ENCODE measurements around the gene NCOA1. TPM values are rescaled to one million over a fixed set of nuclear protein-coding genes. Genes with fewer than 3 reads are reported as not detected.

NCOA1 gene
- total and polyA plus RNA-seq, 10 of the 15 experiments (the other 5 are each of a cell fraction or from before 2014, with no cell fraction given), result 1.8 to 35.6 (median 6.1) TPM

DNA sequence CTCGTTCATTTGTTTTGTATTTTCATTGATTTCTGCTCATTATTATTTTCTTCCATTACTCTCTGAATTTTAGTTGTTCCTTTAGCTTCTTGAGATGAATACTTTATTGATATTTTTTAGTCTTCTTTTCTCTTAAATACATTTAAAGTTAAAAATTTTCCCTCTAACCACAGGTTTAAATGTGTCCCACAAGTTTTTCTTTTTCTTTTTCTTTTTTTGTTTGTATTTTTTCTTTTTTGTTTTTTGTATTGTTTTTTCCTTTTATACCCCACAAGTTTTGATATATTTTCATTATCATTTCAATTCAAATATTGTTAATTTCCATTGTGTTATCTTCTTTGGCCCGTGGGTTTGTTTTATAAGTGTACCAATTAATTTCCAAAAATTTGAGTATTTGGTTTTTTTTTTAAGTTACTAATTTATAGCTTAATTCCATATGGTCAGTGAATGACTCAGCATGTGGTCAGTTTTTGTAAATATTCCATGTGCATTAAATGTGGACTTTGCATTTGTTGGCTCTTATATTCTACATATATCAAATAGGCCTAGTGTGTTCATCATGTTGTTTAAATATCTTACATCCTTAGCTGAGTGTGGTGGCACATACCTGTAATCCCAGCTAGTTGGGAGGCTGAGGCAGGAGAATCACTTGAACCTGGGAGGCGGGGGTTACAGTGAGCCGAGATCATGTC lies 318.4 kb downstream of the NCOA1 start:
- peaks cover 2 to 3% of the 10 kb centered on the region in 2 experiments; a peak in 1 of 4 replicates for H3K36me3 ChIP-seq (ENCODE audit: control insufficient read depth in 2 of 2, insufficient read depth in 2 of 2, low read length in 1 of 2)
- H4K20me1 ChIP-seq (ENCODE audit: control insufficient read depth, insufficient read depth), result no peaks in the 10 kb centered on the region
- CTCF ChIA-PET, result interaction anchor here (0.6 to 1.8 kb wide), 6 partner anchors 16 to 399 kb away, joined by 3 to 6 read pairs (median 3); partner anchors contain the start of genes CENPO and PTRHD1
- SMC1A ChIA-PET (ENCODE audit: uncharacterized antibody, unreplicated experiment), result interaction anchor here (0.6 to 1.5 kb wide), 7 partner anchors 11 to 387 kb away, joined by 3 to 6 read pairs (median 3); partner anchors contain the start of genes CENPO and PTRHD1
- H3K4me3 ChIP-seq, result no peak overlapping the region
- no peaks in the 10 kb centered on the region for H3K27me3 ChIP-seq (replicated peaks in 1 of 2; ENCODE audit: control insufficient read depth in 2 of 2, insufficient read depth in 2 of 2, low read length in 1 of 2)
- POLR2A ChIA-PET, result interaction anchor here (0.6 to 1.5 kb wide), 3 partner anchors 16 to 74 kb away, joined by 3 to 5 read pairs (median 3); partner anchors contain the start of genes CENPO and PTRHD1
- in situ Hi-C loops (cut with MboI), result no loop called here
- RAD21 ChIA-PET (ENCODE audit: unreplicated experiment), result interaction anchor here (0.5 to 2.0 kb wide), 2 partner anchors 387 to 711 kb away, joined by 3 to 5 read pairs; no protein-coding TSS in a partner anchor
- DNase-seq (ENCODE audit: low read depth, low spot score) (no peak), FAIRE-seq (no peak), ATAC-seq (no peak)
- TF ChIP-seq EZH2 (IDR thresholded peaks at IDR 0.05; ENCODE audit: borderline replicate concordance, control insufficient read depth, low read depth, low read length), result no peak
- TF ChIP-seq POU2F2 (IDR thresholded peaks at IDR 0.05; ENCODE audit: borderline replicate concordance, low read depth, low read length), result no peak
- no peak for TF ChIP-seq POLR2AphosphoS5 (IDR thresholded peaks at IDR 0.05; ENCODE audit: low read length)
- no peak for TF ChIP-seq MTA2 (IDR thresholded peaks at IDR 0.05; ENCODE audit: low read depth)
- TF ChIP-seq MEF2B (IDR thresholded peaks at IDR 0.05; ENCODE audit: partially characterized antibody, poor library complexity, severe bottlenecking), result no peak
- TF ChIP-seq, protein P1, sequence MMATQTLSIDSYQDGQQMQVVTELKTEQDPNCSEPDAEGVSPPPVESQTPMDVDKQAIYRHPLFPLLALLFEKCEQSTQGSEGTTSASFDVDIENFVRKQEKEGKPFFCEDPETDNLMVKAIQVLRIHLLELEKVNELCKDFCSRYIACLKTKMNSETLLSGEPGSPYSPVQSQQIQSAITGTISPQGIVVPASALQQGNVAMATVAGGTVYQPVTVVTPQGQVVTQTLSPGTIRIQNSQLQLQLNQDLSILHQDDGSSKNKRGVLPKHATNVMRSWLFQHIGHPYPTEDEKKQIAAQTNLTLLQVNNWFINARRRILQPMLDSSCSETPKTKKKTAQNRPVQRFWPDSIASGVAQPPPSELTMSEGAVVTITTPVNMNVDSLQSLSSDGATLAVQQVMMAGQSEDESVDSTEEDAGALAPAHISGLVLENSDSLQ (IDR thresholded peaks at IDR 0.05), result no peak
- TF ChIP-seq, protein P2, sequence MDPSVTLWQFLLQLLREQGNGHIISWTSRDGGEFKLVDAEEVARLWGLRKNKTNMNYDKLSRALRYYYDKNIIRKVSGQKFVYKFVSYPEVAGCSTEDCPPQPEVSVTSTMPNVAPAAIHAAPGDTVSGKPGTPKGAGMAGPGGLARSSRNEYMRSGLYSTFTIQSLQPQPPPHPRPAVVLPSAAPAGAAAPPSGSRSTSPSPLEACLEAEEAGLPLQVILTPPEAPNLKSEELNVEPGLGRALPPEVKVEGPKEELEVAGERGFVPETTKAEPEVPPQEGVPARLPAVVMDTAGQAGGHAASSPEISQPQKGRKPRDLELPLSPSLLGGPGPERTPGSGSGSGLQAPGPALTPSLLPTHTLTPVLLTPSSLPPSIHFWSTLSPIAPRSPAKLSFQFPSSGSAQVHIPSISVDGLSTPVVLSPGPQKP (IDR thresholded peaks at IDR 0.05; ENCODE audit: low read depth, low read length), result no peak
- TF ChIP-seq, protein P3, sequence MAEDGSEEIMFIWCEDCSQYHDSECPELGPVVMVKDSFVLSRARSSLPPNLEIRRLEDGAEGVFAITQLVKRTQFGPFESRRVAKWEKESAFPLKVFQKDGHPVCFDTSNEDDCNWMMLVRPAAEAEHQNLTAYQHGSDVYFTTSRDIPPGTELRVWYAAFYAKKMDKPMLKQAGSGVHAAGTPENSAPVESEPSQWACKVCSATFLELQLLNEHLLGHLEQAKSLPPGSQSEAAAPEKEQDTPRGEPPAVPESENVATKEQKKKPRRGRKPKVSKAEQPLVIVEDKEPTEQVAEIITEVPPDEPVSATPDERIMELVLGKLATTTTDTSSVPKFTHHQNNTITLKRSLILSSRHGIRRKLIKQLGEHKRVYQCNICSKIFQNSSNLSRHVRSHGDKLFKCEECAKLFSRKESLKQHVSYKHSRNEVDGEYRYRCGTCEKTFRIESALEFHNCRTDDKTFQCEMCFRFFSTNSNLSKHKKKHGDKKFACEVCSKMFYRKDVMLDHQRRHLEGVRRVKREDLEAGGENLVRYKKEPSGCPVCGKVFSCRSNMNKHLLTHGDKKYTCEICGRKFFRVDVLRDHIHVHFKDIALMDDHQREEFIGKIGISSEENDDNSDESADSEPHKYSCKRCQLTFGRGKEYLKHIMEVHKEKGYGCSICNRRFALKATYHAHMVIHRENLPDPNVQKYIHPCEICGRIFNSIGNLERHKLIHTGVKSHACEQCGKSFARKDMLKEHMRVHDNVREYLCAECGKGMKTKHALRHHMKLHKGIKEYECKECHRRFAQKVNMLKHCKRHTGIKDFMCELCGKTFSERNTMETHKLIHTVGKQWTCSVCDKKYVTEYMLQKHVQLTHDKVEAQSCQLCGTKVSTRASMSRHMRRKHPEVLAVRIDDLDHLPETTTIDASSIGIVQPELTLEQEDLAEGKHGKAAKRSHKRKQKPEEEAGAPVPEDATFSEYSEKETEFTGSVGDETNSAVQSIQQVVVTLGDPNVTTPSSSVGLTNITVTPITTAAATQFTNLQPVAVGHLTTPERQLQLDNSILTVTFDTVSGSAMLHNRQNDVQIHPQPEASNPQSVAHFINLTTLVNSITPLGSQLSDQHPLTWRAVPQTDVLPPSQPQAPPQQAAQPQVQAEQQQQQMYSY (CRISPR knock-in tag; IDR thresholded peaks at IDR 0.05), result no peak
- TF ChIP-seq CBX3 (IDR thresholded peaks at IDR 0.05; ENCODE audit: borderline replicate concordance, low read depth), result no peak
- no peak for TF ChIP-seq ZBED1 (IDR thresholded peaks at IDR 0.05; ENCODE audit: borderline replicate concordance)
- H3K4me2 ChIP-seq (ENCODE audit: control insufficient read depth, insufficient read depth), result no peak overlapping the region
- BruUV-seq (replicated peaks), result no TSS peak
- no peaks in the 10 kb centered on the region; the same call in 2 of the 3 replicates for H3K9me3 ChIP-seq (replicated peaks; ENCODE audit: control insufficient read depth, insufficient read depth, low read length)
- H3K27ac ChIP-seq (ENCODE audit: control insufficient read depth, insufficient read depth), result no peak overlapping the region
- WGBS (ENCODE audit: insufficient coverage, insufficient replicate concordance, low lambda C conversion rate, missing lambda C conversion rate), result 95% methylated on average over 4 of the region's 4 CpGs
- intact Hi-C loops (cut with micrococcal nuclease; ENCODE audit: unreplicated experiment), result no loop called here
- no peak overlapping the region for H2AFZ ChIP-seq (ENCODE audit: control insufficient read depth, low read depth, low read length)
- H3K9ac ChIP-seq (ENCODE audit: control insufficient read depth, insufficient read depth, low read length), result no peak overlapping the region
- H3K79me2 ChIP-seq (ENCODE audit: control insufficient read depth, insufficient read depth, low read length), result peaks cover 25% of the 10 kb centered on the region
- no peaks in the 10 kb centered on the region for H3K4me1 ChIP-seq (ENCODE audit: control insufficient read depth, insufficient read depth, low read length)

Data from GM12878 (cell line).